HG03520 (cell line): ENCODE measurements around the gene EFCAB8.
"Not testable (repeated sequence)": the region's sequence is repeated elsewhere in the genome, so short reads cannot be mapped to it uniquely, and the experiment has no call there.

Source experiments
- ATAC-seq: cut with Tn5 transposase; IDR thresholded peaks from one replicate; pipeline ENCODE4 v1.9.1; 2021; ENCODE audit warnings: mild to moderate bottlenecking, moderate library complexity; ENCODE audit not compliant: unreplicated experiment

EFCAB8 gene

GRCh38 chr20:32841632-32842031, 17.1 kb upstream of the EFCAB8 start:
- no peak for ATAC-seq

DNA sequence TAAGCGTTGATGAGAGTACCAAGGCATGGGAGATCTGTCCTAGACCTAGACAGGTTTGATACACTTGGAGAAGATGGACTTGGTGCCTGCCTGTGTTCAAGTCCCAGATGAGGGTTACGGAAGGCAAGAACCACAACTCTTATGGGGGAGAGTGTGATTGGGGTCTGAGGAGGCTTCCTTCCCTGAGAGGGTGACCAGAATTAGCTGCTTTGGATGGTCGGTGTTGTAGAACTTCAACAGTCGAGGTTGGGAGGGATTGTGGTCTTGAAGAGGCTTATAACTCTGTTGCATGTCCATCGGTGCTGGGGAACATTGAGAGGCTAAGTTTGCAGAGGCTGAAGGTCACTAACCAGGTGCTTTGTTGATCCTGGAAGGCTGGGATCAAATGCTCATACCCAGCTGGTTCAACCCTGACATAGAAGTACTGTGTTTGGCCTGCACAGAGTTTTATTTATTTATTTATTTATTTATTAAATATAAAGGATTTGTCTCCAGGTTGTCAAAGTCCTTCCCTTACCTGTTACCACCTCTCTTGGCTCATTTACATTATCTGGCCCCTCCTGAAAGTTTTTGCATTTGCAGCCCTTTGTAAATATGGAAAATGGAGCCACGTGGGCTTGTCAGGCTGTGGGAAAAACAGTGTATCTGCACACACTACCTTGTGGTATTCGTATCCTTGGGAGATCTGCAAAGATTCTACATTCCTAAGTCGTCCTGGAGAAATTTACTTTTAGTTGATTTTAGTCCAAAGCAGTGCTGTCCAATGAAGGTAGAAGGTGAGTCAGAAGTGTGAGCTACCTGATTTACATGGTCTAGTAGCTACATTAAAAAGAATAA, 15.8 kb upstream of the EFCAB8 start:
- ATAC-seq = no peak

DNA sequence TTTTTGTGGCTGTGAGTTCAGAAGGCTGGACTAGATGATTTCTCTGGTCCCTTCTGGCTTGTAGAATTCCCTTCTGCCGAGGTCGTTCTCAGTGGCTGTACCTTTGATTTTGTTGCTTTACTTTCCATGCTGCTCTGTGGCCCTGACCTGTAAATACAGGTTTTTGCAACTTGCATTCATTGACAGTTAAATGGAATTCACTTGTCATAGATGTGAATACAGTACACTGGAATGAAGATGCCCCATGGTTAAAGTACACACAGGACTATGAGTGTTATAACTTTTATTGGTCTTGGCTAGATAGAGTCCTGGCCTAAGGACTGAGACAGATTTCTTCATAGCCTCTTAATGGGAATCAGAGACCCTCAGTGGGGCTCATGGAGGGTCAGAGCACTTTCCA, 12.9 kb upstream of the EFCAB8 start:
- no peak for ATAC-seq

DNA sequence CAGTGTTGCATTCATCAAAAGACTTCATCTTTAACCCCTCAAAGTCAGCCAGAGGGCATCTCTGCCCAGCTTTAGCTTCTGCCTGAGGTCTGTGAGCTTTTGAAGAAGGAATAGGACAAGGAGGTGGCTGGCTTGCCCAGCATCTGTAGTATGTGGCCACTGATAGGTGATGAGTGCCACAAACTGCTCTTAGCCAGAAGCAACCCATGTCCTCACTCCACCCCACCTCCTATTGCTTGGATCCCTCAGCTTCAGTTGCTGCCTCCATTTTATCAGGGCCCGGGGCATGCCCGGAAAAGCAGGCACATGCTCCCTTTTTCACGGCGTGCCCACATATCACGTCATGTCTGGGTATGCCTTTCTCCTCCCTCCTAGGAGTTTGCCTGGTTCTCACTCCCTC, 11.9 kb upstream of the EFCAB8 start:
- ATAC-seq = no peak

DNA sequence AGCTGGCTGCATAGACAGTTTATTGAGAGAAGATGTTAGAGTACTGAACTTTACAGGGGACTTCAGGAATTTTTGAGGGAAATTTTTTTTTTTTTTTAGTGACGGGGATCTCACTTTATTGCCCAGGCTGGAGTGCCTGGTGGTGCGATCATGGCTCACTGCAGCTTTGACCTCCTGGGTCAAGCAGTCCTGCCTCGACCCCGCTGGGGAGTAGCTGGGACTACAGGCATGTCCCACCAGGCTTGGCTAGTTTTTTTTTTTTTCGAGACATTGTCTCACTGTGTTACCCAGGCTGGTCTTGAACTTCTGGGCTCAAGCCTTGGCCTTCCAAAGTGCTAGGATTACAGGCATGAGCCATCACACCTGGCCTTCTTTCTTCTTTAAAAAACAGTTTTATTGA, 10.8 kb upstream of the EFCAB8 start:
- no peak for ATAC-seq

DNA sequence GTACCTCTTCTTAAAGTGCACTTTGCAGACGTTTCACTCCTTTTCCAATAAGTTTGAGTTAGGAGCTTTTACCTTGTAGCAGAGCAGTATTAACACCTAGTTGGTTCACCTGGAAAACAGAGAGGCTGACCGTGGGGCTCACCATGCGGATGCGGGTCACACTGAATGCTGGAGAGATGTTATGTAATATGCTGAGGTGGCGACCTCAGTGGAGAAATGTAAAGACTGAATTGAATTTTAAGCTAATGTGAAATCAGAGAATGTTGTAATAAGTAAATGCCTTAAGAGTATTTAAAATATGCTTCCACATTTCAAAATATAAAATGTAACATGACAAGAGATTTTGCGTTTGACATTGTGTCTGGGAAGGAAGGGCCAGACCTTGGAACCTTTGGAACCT, 9.9 kb upstream of the EFCAB8 start:
- ATAC-seq = no peak

- no peak for ATAC-seq
Measured at GRCh38 chr20:32849577-32849976, 9.1 kb upstream of the EFCAB8 start.

DNA sequence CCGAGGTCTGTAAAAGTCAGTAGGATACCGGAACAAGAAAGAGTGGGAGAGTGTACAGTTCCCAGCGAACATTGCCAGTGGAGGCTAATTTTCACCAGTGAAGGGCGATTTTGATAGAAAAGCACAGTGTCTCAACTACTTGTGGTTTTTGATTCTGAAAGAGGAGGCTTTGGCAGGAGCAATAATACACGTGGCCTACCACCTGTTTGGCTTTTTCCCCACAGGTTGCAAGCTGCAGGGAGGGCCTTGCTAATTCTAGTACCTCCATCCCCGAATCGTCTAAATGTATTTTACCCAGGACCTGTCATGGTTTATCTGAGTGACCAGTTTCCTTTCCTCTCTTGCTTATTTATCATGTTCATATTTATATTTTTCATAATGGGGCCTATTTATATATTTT, 3.3 kb upstream of the EFCAB8 start:
- no peak for ATAC-seq

GRCh38 chr20:32858189-32858588, 534 bp upstream of the EFCAB8 start:
- ATAC-seq = no peak

DNA sequence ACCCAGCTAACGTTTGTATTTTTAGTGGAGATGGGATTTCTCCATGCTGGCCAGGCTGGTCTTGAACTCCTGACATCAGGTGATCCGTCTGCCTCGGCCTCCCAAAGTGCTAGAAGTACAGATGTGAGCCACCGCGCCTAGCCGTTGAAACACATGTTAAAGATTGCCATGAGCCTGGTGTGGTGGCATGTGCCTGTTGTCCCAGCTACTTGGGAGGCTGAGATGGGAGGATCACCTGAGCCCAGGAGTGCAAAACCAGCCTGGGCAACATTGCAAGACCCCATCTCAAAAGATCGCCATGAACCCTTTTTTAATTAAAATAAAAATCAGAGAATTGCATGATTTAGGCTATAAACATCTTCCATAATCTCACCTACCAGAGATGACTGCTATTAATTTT, 2.7 kb downstream of the EFCAB8 start:
- no peak for ATAC-seq

DNA sequence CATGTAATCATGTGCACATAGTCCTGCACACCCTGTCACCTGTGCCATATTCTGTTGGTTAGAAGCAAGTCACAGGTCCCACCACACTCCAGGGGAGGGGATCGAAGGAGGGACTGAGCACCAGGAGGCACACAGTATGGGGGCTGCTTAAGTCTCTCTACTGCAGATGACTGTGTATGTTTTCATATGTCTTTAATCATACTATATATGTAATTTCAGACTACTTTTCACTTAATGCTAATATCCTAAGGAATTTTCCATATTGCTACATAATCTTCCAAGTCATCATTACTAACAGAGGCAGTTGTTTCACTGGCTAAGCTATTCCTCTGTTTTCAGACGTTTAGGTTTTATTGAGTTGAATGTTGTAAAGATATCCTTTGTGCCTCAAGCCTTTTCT, 10.8 kb downstream of the EFCAB8 start:
- ATAC-seq = no peak

- not testable (repeated sequence) for ATAC-seq
Measured at GRCh38 chr20:32870526-32870925, 11.8 kb downstream of the EFCAB8 start.

DNA sequence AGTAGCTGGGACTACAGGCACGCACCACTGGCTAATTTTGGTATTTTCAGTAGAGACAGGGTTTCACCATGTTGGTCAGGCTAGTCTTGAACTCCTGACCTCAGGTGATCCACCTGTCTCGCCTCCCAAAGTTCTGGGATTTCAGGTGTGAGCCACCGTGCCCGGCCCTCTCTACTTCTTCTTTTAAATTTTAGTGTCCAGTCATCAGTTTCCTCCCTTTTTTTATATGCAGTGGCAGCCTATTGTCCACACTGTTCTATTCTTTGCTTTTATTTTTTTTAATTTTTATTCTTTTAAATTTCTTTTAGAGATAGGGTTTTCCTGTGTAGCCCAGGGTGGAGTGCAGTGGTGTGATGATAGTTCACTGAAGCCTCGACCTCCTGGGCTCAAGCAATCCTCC, 12.3 kb downstream of the EFCAB8 start:
- ATAC-seq = no peak

GRCh38 chr20:32871627-32872160, 13.0 kb downstream of the EFCAB8 start:
- no peak for ATAC-seq

DNA sequence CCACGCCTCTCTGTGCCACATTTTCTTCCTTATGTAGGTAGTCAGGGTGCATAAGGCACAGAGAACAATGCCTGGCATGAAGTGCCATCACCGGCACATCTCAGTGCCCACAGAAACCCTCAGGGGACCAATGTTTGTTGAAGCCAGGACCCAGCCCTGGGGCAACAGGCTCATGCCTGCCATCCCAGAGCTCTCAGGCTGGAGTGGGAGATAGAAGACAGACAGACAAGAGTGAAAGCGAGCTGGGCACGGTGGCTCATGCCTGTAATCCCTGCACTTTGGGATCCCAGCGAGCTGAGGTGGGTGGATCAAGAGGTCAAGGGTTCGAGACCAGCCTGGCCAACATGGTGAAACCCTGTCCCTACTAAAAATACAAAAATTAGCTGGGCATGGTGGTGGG, 13.5 kb downstream of the EFCAB8 start:
- ATAC-seq = no peak

DNA sequence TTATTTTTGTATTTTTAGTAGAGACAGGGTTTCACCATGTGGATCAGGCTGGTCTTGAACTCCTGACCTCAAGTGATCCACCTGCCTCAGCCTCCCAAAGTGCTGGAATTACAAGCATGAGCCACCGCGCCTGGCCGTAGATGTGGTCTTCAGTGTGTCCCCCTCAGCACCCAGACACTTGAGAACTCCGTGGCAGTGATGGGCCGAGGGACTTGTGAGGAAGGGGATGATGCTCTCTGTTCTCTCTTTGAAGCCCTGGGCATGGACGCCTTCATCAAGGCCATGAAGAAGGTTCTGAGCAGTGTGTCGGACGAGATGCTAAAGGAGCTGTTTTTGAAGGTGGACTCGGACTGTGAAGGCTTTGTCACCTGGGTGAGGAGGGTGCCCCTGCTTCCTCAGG, 16.9 kb downstream of the EFCAB8 start:
- ATAC-seq = no peak

GRCh38 chr20:32877507-32877906, 18.8 kb downstream of the EFCAB8 start:
- ATAC-seq = no peak

DNA sequence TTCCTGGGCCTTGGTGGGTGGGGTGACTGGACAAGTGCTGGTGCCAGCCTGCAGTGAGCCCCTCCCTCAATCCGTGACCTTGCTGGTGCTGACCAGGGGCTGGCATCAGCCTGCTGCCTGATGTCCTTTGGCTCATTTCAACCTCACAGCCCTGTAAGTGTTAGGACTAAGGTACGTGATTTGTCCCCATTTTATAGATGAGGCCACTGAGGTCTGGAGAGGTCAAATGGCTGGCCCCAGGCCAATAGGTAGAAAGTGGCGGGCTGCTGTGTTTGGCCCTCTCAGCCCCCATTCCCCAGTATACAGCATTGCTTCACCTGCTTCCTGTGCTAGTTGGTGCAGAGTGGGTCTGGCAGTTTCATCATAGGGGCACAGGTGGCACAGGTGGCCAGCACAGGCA, 20.1 kb downstream of the EFCAB8 start:
- no peak for ATAC-seq

DNA sequence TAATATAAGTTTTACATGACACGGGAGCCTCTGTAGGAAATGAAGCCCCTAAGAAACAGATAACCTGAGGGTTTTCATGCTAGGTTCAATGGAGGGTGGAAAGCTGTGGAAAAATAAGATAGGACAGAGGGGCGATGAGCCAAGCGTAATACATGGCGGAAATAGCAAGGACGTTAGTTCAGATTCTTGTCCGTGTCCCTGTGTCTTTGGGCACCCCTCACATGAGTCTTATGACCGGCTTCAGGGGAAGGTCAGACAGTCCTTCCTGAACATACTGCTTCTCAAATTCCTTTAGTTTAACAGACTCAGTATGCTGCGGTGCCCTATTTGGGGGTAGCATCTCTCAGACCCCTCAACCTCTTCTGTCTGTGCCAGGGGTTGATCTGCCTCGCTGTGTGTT, 20.8 kb downstream of the EFCAB8 start:
- ATAC-seq = no peak

- ATAC-seq = no peak
Measured at GRCh38 chr20:32880635-32881034, 21.9 kb downstream of the EFCAB8 start.

DNA sequence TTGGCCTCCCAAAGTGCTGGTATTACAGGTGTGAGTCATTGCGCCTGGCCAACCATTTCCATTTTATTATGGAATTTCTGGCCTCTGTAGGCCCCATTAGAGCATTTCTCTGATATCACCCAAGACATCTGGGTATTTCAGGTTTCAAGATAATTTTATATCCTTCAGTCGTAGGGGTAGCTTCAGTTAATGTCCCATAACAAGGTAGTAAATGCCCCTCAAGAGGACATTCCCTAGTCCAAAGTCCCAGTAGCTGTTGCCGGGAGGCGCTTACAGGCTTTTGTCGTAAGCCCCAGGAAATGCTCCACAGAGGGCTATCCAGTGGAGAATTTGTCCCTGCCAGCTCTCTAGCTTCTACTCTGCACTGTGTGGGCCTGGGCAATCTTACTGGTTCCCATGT, 24.4 kb downstream of the EFCAB8 start:
- no peak for ATAC-seq

DNA sequence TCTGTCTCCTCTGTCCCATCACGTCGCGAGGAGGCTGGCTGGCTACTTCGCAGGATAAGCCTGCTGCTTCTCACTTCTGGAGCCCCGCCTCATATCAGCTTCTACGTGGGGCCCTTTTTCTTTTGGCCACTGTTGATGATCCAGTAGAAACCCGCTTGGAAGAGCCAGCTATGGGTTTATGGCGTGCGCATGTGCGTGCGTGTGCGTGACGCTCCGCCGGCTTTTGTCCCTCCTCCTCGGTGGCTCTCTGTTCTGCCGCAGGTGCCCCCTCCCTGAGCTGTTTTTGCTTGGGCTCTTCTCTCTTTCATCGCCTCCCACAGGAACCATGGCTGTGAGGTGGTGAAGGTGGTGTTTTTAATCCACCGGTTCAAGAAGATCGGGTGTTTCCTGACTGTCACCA, 26.5 kb downstream of the EFCAB8 start:
- ATAC-seq = no peak

- no peak for ATAC-seq
Measured at GRCh38 chr20:32885952-32886351, 27.2 kb downstream of the EFCAB8 start.
